ENCODE results near the gene ZNF276.

- TF ChIP-seq CTCF (conservative IDR thresholded peaks at IDR 0.05 in 1 of 2, IDR thresholded peaks at IDR 0.05 in 1 of 2; ENCODE audit: low read depth in 1 of 2, low read length in 2 of 2) (no peak), EZH2 (IDR thresholded peaks at IDR 0.05; ENCODE audit: low read length, missing control alignments) (no peak)
Observed at GRCh38 chr16:89784406-89784805, 63.1 kb downstream of the ZNF276 start.
